GM12875 (cell line): ENCODE measurements around the gene HOXC12.

Source experiments
- H3K4me3 ChIP-seq: one replicate; pipeline ENCODE4 v1.5.1; 2011; ENCODE audit warnings: low read depth, low read length, control low read depth
- CTCF ChIP-seq: IDR thresholded peaks from 2 replicates; pipeline ENCODE4 v1.5.1; 2011; ENCODE audit warnings: low read depth, mild to moderate bottlenecking, control low read depth, inconsistent platforms, low read length, moderate library complexity, borderline replicate concordance; ENCODE audit not compliant: insufficient read depth

The HOXC12 gene

GRCh38 chr12:54003625-54004024, 48.9 kb downstream of the HOXC12 start:
- no peak for TF ChIP-seq CTCF
- no peak overlapping the region for H3K4me3 ChIP-seq

GRCh38 chr12:54004063-54004840, 49.5 kb downstream of the HOXC12 start:
- H3K4me3 ChIP-seq, result no peak overlapping the region
- TF ChIP-seq CTCF, result 0 out of 2 replicates have a peak, but pooled peaks have one; percentile 15

- no peak overlapping the region for H3K4me3 ChIP-seq
- TF ChIP-seq CTCF, result no peak
Measured at GRCh38 chr12:54004841-54005530, 50.3 kb downstream of the HOXC12 start.

- no peak for TF ChIP-seq CTCF
- H3K4me3 ChIP-seq, result no peak overlapping the region
Measured at GRCh38 chr12:54005531-54005852, 50.8 kb downstream of the HOXC12 start.

- no peak overlapping the region for H3K4me3 ChIP-seq
- TF ChIP-seq CTCF, result peak; percentile 80
Measured at GRCh38 chr12:54005853-54006558, 51.3 kb downstream of the HOXC12 start.

GRCh38 chr12:54006559-54007220, 52.0 kb downstream of the HOXC12 start:
- TF ChIP-seq CTCF, result no peak
- no peak overlapping the region for H3K4me3 ChIP-seq
